K562 (cell line): ENCODE measurements around the gene CSNK1G2. TPM values are rescaled to one million over a fixed set of nuclear protein-coding genes. Genes with fewer than 3 reads are reported as not detected.
A peak's percentile ranks its signal among the peaks of the same experiment; 100 is the strongest.

Experiments used
- BCOR ChIP-seq: fragments of 450-650 bp; IDR thresholded peaks from 2 replicates; pipeline ENCODE4 v1.6.1; 2016
- CCNT2 ChIP-seq: IDR thresholded peaks from 2 replicates; pipeline ENCODE4 v1.6.1; 2011; ENCODE audit warnings: borderline replicate concordance, low read depth, mild to moderate bottlenecking, moderate library complexity, mixed read lengths, low read length; ENCODE audit not compliant: insufficient read length; ENCODE audit errors: extremely low read depth
- CHCHD3 ChIP-seq: fragments of 250-450 bp; sonication (Bioruptor Pico); IDR thresholded peaks from 2 replicates; pipeline ENCODE4 v2.1.2; 2022; ENCODE audit warnings: mild to moderate bottlenecking
- CHD2 ChIP-seq: IDR thresholded peaks from 2 replicates; pipeline ENCODE4 v1.6.1; 2011; ENCODE audit warnings: low read depth, low read length
- CREB1 ChIP-seq, 2 experiments: sonication (generic) in 1 of 2; formaldehyde crosslinking in 1 of 2; IDR thresholded peaks; 2 replicates each; pipeline versions ENCODE4 v1.6.1 to v1.8.0; 2012 to 2022; ENCODE audit warnings: inconsistent platforms in 1 of 2, mild to moderate bottlenecking in 1 of 2, missing genetic modification reagents in 1 of 2, moderate library complexity in 1 of 2
- DLX4 ChIP-seq: fragments of 250-450 bp; sonication (Bioruptor Pico); IDR thresholded peaks from 2 replicates; pipeline ENCODE4 v1.6.1; 2021; ENCODE audit warnings: mild to moderate bottlenecking
- FUS ChIP-seq: fragments of 200-400 bp; formaldehyde crosslinking; optimal IDR thresholded peaks from 2 replicates; pipeline ENCODE3; 2017; ENCODE audit warnings: low read depth, low read length
- IRF2 ChIP-seq: sonication (generic); formaldehyde crosslinking; IDR thresholded peaks from 2 replicates; pipeline ENCODE4 v1.8.1; 2022; ENCODE audit warnings: mild to moderate bottlenecking, missing genetic modification reagents
- NCOA6 ChIP-seq: fragments of 450-650 bp; IDR thresholded peaks from 2 replicates; pipeline ENCODE4 v1.6.1; 2017; ENCODE audit warnings: mild to moderate bottlenecking
- NCOR1 ChIP-seq: fragments of 450-650 bp; IDR thresholded peaks from 2 replicates; pipeline ENCODE4 v1.6.1; 2016; ENCODE audit warnings: mild to moderate bottlenecking, moderate library complexity
- POLR3G ChIP-seq: IDR thresholded peaks from 2 replicates; pipeline ENCODE4 v1.6.1; 2011; ENCODE audit not compliant: insufficient read length, insufficient replicate concordance; ENCODE audit errors: extremely low read depth
- RAD51 ChIP-seq: fragments of 450-650 bp; IDR thresholded peaks from 2 replicates; pipeline ENCODE4 v1.7.1; 2016; ENCODE audit warnings: low read depth, mild to moderate bottlenecking, borderline replicate concordance
- RFX5 ChIP-seq: IDR thresholded peaks from 2 replicates; pipeline ENCODE4 v1.6.1; 2011; ENCODE audit warnings: low read depth, mild to moderate bottlenecking, improper control_type of control experiment, low read length
- ZFP30 ChIP-seq: fragments of 250-450 bp; sonication (Bioruptor Pico); IDR thresholded peaks from 2 replicates; pipeline ENCODE4 v1.8.0; 2022; ENCODE audit warnings: moderate library complexity, mild to moderate bottlenecking, inconsistent platforms, borderline replicate concordance
- ZKSCAN8 ChIP-seq: fragments of 200-800 bp; sonication (Bioruptor generic); IDR thresholded peaks from 2 replicates; pipeline ENCODE4 v1.6.1; 2016; ENCODE audit warnings: missing genetic modification characterization, missing compliant biosample characterization
- polyA plus RNA-seq, 8 experiments: library from polyadenylated mRNA; depleted of rRNA in 4 of 8; stranded (reverse) in 5 of 8; unstranded in 3 of 8; fragments of >200 nt; fragmentation: Nextera tagmentation in 2 of 8; fragmentation: Illumina TruSeq in 1 of 8; extraction: Ambion mirVana in 2 of 8; extraction: Trizol in 1 of 8; gene quantifications; 2 replicates each; pipeline versions ENCODE4 v1.2.1 to v1.2.3, GENCODE V29; 2011 to 2014; ENCODE audit warnings: inconsistent platforms in 1 of 8, missing spikeins in 1 of 8
- total RNA-seq, 7 experiments: library from RNA; depleted of rRNA in 6 of 7; stranded (reverse); fragments of >200 nt in 6 of 7; fragmentation: Illumina TruSeq in 2 of 7; extraction: Trizol in 2 of 7; gene quantifications; 2 replicates each; pipeline versions ENCODE4 v1.2.1 to v1.2.3, GENCODE V29; 2011 to 2021; ENCODE audit warnings: low replicate concordance in 1 of 7
- TF ChIP-seq, protein P1 (sequence below): IDR thresholded peaks from 2 replicates; pipeline ENCODE4 v1.6.1; 2016; ENCODE audit warnings: missing genetic modification characterization, missing compliant biosample characterization
- TF ChIP-seq, protein P2 (sequence below): fragments of 250-450 bp; sonication (Bioruptor Pico); IDR thresholded peaks from 2 replicates; pipeline ENCODE4 v1.8.0; 2021; ENCODE audit warnings: mild to moderate bottlenecking, moderate library complexity
- TF ChIP-seq, protein P3 (sequence below): fragments of 250-450 bp; sonication (Bioruptor Pico); IDR thresholded peaks from 2 replicates; pipeline ENCODE4 v1.5.0; 2020; ENCODE audit warnings: mild to moderate bottlenecking
- TF ChIP-seq, protein P4 (sequence below): fragments of 250-450 bp; sonication (Bioruptor Pico); IDR thresholded peaks from 2 replicates; pipeline ENCODE4 v1.5.0; 2021; ENCODE audit warnings: mild to moderate bottlenecking, moderate library complexity

Gene CSNK1G2
- total and polyA plus RNA-seq, 9 of the 15 experiments (the other 6 are each of a cell fraction or from before 2014, with no cell fraction given): 0.48 to 119 (median 49.5) TPM

GRCh38 chr19:1942078-1942933 lies 1.3 kb downstream of the CSNK1G2 start (continued):
- no peak for TF ChIP-seq DLX4 (CRISPR knock-in tag)
- TF ChIP-seq CREB1 (IDR thresholded peaks at IDR 0.05): no peak
- 0 out of 2 replicates have a peak, but pooled peaks have one; percentile 7 for TF ChIP-seq CREB1 (CRISPR knock-in tag; IDR thresholded peaks at IDR 0.05)
- TF ChIP-seq, protein P1, sequence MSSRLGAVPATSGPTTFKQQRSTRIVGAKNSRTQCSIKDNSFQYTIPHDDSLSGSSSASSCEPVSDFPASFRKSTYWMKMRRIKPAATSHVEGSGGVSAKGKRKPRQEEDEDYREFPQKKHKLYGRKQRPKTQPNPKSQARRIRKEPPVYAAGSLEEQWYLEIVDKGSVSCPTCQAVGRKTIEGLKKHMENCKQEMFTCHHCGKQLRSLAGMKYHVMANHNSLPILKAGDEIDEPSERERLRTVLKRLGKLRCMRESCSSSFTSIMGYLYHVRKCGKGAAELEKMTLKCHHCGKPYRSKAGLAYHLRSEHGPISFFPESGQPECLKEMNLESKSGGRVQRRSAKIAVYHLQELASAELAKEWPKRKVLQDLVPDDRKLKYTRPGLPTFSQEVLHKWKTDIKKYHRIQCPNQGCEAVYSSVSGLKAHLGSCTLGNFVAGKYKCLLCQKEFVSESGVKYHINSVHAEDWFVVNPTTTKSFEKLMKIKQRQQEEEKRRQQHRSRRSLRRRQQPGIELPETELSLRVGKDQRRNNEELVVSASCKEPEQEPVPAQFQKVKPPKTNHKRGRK (tag): no peak
- no peak for TF ChIP-seq BCOR
- no peak for TF ChIP-seq RFX5
- no peak for TF ChIP-seq CHD2
- TF ChIP-seq, protein P2, sequence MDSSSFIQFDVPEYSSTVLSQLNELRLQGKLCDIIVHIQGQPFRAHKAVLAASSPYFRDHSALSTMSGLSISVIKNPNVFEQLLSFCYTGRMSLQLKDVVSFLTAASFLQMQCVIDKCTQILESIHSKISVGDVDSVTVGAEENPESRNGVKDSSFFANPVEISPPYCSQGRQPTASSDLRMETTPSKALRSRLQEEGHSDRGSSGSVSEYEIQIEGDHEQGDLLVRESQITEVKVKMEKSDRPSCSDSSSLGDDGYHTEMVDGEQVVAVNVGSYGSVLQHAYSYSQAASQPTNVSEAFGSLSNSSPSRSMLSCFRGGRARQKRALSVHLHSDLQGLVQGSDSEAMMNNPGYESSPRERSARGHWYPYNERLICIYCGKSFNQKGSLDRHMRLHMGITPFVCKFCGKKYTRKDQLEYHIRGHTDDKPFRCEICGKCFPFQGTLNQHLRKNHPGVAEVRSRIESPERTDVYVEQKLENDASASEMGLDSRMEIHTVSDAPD (CRISPR knock-in tag): no peak
- TF ChIP-seq, protein P3, sequence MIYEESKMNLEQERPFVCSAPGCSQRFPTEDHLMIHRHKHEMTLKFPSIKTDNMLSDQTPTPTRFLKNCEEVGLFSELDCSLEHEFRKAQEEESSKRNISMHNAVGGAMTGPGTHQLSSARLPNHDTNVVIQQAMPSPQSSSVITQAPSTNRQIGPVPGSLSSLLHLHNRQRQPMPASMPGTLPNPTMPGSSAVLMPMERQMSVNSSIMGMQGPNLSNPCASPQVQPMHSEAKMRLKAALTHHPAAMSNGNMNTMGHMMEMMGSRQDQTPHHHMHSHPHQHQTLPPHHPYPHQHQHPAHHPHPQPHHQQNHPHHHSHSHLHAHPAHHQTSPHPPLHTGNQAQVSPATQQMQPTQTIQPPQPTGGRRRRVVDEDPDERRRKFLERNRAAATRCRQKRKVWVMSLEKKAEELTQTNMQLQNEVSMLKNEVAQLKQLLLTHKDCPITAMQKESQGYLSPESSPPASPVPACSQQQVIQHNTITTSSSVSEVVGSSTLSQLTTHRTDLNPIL: no peak
- no peak for TF ChIP-seq NCOR1
- TF ChIP-seq FUS: no peak
- no peak for TF ChIP-seq ZFP30 (CRISPR knock-in tag)
- TF ChIP-seq ZKSCAN8 (CRISPR knock-in tag): no peak
- no peak for TF ChIP-seq IRF2 (CRISPR knock-in tag)
- TF ChIP-seq RAD51: no peak
- no peak for TF ChIP-seq NCOA6
- no peak for TF ChIP-seq POLR3G
- no peak for TF ChIP-seq CHCHD3 (CRISPR knock-in tag)
- TF ChIP-seq CCNT2: peak; percentile 29
- TF ChIP-seq, protein P4, sequence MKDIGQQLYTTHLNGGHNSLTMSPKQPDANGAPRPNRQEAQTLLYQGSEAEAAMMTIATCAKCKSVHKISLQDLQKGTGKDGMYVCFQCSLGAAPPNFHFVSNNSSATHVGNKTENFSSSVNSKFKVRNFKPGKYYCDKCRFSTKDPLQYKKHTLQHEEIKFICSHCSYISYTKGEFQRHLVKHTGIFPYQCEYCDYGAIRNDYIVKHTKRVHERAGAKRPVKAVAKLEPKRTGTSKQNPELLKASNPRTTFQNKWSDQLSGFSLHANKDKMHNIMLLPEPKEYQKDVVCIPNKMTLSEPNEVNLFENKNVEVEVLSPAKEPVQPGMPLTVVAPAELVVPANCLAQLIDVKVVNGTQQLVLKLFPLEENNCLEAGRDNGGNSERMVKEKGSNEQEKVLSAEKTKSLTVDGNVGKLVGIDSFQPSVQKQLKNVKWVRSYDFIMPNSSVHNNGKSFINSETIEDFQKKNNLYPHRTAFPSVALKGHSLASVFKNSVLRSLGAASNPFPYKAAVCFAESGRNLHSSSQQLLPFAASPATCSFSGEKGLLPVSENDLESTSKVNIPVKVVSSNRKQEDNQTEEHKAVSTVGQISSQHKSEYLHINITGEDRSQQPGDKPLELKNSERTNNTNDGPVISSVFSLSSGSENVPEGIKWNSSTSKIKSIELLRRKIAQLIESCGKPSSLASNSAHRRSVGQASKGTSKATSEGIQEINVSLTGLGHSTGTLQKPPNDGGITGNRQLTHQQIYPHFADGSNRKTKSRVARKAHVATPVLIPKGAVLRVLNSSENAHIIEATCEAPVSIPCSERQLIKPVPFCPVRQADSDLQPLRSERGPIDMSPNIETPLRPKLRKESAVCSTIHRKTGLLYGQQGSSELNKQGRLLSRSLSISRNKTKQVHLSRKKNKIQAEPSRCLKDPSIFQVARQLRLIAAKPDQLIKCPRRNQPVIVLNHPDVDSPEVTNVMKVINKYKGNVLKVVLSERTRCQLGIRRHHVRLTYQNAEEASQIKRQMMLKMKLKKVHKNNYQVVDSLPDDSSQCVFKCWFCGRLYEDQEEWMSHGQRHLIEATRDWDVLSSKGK (CRISPR knock-in tag): no peak
